CD4-positive, alpha-beta T cell treated with Interleukin-15 for 4 hours (primary cell): ENCODE data around the gene RAB10.
"Not testable (repeated sequence)": the region's sequence is repeated elsewhere in the genome, so short reads cannot be mapped to it uniquely, and the experiment has no call there.

Experiments used
- DNase-seq: peaks from one replicate; pipeline ENCODE4 v3.0.0-alpha.2; 2020; ENCODE audit warnings: low spot score

Gene RAB10

DNA sequence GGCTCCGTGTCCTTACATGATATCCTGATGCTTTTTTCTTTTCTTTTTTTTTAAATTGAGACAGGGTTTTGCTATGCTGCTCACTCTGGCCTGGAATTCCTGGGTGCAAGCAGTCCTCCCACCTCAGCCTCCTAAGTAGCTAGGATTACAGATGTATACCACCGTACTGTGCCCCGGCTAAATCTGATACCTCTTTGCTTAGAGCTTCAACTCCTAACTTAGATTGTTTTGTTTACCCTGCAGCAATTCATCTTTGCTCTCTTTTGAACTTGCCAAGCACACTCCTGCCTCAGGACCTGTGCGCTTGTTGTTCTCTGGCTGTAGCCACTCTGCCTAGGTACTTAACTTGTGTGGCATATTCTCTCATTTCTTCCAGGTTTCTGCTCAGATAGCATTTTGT, 24.5 kb downstream of the RAB10 start:
- DNase-seq = no peak

DNA sequence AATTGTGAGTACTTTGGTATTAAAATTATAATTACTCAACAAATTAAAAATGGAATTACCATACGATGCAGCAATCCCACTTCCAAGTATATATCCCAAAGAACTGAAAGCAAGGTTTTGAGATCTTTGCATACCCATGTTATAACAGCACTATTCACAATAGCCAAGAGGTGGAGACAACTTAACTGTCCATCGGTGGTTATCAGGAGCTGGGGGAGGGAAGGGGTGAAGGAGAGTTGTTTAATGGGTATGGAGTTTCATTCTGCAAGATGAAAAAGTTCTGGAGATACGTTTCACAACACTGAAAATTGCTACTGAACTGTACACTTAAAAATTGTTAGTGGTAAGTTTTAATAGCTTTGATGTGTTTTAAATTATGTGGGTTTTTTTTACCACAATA, 25.7 kb downstream of the RAB10 start:
- DNase-seq = no peak

DNA sequence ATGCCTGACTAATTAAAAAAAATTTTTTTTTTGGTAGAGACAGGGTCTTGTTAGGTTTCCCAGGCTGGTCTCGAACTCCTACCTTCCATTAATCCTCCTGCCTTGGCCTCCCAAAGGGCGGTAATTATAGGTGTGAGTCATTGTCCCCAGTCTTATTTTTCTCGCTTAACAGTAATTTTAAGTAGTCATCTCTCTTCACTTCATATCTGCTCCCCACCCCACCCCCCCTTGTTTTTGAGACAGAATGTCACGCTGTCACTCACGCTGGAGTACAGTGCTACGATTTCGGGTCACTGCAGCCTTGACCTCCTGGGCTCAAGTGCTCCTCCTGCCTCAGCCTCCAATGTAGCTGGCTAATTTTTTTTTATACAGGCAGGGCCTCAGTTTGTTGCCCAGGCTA, 27.7 kb downstream of the RAB10 start:
- DNase-seq = no peak

GRCh38 chr2:26064846-26065245, 31.0 kb downstream of the RAB10 start:
- DNase-seq = no peak

GRCh38 chr2:26067186-26067974, 33.5 kb downstream of the RAB10 start:
- DNase-seq = no peak

DNA sequence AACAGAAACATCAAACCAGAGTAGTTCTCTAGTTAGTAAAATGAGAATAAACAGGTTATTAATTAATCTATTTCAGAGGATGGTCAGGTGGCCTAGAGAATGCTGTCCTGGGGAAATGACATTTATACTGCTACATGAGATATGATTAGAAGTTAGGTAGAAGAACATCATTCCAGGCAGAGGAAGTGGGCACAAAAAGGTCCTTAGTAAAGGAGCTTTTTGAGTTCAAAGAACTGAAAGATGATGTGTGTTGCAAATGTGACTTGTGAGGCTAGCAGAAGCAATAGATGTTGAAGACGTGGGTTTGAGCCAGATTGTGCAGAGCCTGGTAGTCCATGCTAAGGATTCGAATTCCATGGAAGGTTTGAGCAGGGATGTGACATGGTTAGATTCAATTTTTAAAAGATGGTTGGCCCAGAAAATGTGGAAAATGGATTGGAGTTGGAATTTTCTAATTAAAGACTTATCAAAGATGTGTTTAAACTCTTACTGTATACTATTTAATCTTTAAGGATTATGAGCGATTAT, 34.2 kb downstream of the RAB10 start:
- DNase-seq = no peak

- DNase-seq = peak; percentile 81
These were observed 34.9 kb downstream of the RAB10 start for GRCh38 chr2:26068602-26069298.

GRCh38 chr2:26070730-26071129, 36.8 kb downstream of the RAB10 start:
- DNase-seq = no peak

DNA sequence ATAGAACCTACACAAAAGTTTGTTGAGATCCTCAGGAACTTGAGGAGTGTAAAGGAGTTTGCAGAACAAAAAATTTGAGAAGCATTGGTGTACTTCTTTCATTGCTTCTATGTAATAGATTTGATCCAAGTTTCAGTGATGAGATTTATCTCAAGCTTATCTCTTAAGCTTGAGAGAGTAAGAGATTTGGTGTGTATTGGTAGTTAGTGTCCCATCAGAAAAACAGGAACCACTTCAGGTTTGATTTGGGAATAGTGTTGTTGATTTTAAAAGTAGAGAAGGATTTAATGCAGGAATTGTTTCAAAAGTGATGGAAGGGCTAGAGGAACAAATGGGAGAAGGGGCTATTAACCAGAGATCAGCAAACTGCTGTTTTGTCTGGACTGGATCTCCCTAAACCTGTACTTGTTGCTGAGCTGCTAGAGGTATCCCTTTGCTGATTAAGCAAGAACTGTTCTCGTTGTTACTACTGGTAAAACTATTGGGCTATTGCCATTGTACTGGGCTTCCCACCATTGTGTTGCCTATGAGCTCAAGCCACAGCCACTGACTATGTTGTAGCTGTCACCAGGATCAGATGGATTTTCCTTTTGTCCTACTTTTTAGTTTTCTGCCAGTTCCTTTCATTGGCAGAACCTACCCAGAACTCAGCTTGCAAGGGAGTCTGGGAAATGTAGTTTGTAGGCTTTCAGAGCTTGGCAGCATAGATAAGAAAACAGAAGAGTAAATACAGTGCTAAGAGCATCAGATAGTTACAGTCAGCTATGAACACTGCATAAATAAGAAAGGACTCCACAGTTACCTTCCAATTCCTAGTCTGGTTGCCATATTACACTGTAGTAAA, 39.3 kb downstream of the RAB10 start:
- DNase-seq = no peak

DNA sequence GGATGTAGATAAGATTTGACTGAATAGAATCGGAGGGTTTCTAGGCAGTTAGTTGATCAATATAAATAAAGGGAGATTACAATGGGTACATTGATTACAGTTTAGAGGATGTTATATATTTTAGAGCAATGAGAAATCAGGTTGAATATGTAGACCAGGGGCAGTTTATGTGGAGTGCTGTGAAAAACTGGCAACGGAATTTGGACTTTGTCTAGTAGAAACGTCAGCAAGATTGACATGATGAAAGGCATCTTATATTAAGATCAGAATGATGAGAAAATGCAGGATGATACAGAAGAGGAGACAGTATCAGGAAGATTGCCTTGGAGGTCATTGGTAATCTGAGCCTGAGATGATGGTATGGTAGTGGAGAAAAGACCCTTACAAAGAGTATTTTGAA, 39.9 kb downstream of the RAB10 start:
- no peak for DNase-seq

GRCh38 chr2:26074676-26075075, 40.8 kb downstream of the RAB10 start:
- DNase-seq = no peak

DNA sequence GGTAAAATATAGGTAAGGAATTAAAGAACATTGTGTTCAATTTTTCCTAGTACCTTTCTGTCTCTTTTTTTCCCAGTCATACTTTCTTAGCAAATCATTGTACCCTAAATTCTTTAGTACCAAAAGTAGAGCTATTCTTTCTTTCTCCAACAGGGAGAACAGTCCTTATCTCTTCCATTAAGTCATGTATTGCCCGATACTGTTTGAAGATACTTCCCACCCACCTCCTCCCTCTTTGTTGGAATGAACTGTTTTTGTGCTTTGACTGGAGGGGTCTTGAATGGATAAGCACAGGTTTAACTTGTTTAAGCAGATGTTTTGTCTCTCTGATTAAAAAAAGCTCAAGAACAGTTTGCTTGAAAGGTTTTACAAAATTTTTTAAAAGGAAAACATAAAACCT, 41.3 kb downstream of the RAB10 start:
- no peak for DNase-seq

DNA sequence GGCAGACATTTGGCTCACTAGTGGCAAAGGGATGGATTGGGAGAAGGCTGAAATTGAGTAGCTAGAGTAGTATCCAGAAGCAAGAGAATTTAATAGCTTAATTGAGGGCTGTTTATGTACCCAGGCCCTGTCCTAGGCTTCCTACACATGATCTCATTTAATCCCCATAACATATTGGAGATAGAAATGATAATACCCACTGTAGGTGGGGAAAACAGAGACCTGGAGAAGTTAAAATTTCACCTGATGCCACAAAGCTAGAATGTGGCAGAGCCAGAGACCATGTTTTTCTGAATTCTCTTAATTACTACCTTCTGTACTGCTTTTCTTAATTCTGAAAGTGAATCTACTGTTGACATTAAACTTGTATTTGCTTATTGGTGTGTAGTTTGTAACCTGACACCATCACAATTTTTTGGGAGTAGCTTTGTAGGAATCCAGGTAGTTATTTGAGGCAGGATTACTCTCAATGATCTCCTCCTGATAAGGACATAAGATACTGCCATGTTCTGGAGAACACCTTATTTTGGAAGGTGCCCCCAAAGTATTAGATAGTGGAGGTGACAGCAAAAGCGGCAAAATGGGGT, 42.2 kb downstream of the RAB10 start:
- DNase-seq = no peak

- no peak for DNase-seq
These were observed 43.4 kb downstream of the RAB10 start for GRCh38 chr2:26077291-26077690.

GRCh38 chr2:26078939-26079338, 45.1 kb downstream of the RAB10 start:
- DNase-seq = no peak

DNA sequence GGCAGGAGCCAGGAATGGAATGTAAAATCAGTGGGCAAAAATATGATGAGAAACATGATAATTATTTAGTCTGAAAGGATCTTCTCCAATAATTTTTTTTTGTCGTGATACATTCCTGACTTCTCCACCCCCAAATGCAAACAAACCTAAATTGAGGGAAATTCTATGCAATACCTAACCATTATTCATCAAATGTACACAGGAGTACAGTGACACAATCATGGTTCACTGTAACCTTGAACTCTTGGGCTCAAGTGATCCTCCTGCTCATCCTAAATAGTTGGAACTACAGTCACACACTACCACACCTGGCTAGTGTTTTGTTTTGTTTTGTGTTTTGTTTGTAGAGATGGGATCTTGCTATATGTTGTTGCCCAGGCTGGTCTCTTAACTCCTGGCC, 46.5 kb downstream of the RAB10 start:
- DNase-seq = no peak

DNA sequence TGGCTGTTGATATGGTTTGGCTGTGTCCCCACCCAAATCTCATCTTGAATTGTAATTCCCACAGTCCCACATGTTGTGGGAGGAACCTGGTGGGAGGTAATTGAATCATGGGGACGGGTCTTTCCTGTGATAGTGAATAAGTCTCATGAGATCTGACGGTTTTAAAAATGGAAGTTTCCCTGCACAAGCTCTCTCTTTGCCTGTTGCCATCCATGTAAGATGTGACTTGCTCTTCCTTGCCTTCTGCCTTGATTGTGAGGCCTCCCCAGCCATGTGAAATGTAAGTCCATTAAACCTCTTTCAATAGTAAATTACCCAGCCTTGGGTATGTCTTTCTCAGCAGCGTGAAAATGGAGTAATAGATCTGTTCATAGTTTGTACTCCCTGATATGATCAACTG, 47.0 kb downstream of the RAB10 start:
- not testable (repeated sequence) for DNase-seq

- DNase-seq = no peak
These were observed 47.7 kb downstream of the RAB10 start for GRCh38 chr2:26081556-26081955.

DNA sequence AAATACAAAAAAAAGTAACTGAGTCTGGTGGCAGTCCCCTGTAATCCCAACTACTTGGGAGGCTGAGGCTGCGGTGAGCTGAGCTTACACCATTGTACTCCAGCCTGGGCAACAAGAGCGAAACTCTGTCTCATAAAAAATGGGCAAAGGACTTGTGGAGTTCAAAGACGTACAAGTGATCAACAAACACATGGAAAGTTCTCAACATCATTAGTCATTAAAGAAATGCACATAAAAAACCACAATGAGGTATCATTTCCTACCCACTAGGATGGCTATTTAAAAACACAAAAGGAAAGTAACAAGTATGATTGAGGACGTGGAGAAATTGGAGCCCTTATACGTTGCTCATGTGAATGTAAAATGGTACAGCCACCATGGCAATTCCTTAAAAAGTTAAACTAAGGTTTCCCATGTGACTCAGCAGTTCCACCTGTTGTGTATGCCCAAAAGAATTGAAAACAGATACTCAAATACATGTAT, 52.3 kb downstream of the RAB10 start:
- peak; percentile 21 for DNase-seq

DNA sequence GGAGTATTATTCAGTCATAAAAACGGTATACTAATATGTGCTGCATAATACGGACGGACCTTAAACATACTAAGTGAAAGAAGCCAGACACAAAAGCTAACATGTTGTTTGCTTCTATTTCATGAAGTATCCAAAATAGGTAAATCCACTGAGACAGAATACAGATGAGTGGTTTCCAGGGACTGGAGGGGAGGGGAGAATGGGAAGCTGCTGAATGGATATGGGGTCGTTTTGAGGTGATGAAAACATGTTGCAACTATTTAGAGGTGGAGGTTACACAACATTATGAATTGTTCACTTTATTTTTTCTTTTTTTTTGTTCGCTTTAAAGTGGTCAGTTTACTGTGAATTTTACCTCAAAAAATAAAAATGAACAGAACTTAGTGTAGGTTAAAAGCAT, 52.9 kb downstream of the RAB10 start:
- DNase-seq = no peak

GRCh38 chr2:26088038-26088643, 54.3 kb downstream of the RAB10 start:
- peak; percentile 42 for DNase-seq

- not testable (repeated sequence) for DNase-seq
These were observed 55.0 kb downstream of the RAB10 start for GRCh38 chr2:26088931-26089330.
